ENCODE results near the gene UXS1.

DNA sequence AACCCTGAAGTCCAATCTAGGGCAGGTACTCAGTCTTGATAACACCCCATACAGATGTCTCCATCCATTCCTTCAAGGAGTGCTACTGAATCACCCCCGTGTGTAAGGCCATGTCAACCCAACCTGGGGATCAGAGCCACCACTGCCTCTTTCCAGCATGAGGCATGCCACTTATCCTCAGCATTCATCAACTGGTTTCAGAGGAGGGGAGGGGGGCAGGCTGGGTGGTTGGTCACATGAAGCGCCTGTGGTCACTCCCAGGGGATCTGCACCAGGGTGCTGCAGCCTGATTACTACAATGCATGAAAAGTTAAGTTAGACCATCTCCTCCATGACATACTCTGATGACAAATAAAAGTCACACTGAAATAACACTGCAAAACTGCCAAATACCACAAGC lies 65.0 kb downstream of the UXS1 start:
- TF ChIP-seq, protein P1, sequence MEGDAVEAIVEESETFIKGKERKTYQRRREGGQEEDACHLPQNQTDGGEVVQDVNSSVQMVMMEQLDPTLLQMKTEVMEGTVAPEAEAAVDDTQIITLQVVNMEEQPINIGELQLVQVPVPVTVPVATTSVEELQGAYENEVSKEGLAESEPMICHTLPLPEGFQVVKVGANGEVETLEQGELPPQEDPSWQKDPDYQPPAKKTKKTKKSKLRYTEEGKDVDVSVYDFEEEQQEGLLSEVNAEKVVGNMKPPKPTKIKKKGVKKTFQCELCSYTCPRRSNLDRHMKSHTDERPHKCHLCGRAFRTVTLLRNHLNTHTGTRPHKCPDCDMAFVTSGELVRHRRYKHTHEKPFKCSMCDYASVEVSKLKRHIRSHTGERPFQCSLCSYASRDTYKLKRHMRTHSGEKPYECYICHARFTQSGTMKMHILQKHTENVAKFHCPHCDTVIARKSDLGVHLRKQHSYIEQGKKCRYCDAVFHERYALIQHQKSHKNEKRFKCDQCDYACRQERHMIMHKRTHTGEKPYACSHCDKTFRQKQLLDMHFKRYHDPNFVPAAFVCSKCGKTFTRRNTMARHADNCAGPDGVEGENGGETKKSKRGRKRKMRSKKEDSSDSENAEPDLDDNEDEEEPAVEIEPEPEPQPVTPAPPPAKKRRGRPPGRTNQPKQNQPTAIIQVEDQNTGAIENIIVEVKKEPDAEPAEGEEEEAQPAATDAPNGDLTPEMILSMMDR (IDR thresholded peaks at IDR 0.05; ENCODE audit: borderline replicate concordance, extremely low read depth, low read length, poor library complexity, severe bottlenecking), result no peak
- TF ChIP-seq EZH2 (IDR thresholded peaks at IDR 0.05; ENCODE audit: borderline replicate concordance, low read depth, low read length, severe bottlenecking), result no peak

Data from DND-41 (cell line).